Pancreas (tissue), 10 donors: ENCODE measurements around the gene ACVRL1. TPM values are rescaled to one million over a fixed set of nuclear protein-coding genes. Genes with fewer than 3 reads are reported as not detected.

Experiments used
- ATAC-seq, 4 donors: fragments of 200-7000 bp; cut with Tn5 transposase; one replicate each; pipeline versions ENCODE4 v1.8.0 to v1.9.1; 2020; ENCODE audit warnings: mild to moderate bottlenecking in 4 of 4, moderate library complexity in 4 of 4
- DNase-seq, 6 donors: peaks; one replicate each; pipeline ENCODE4 v3.0.0-alpha.2; 2020
- FAIRE-seq: peaks from 2 replicates; lab custom pipeline; 2012; peaks lifted over from hg19 to GRCh38; lab: Jason Lieb, UNC
- H3K27ac ChIP-seq, 4 donors: fragments of 200-600 bp; sonication (generic); 1 replicate in 3 of 4; 2 replicates in 1 of 4; pipeline versions ENCODE4 v1.5.0 to v1.8.0; 2020
- H3K27me3 ChIP-seq, 4 donors: fragments of 200-600 bp; one replicate each; pipeline ENCODE4 v1.8.0; 2021
- H3K36me3 ChIP-seq, 3 donors: fragments of 200-600 bp; sonication (generic) in 1 of 3; one replicate each; pipeline versions ENCODE4 v1.5.0 to v1.8.0; 2020 to 2021
- H3K4me1 ChIP-seq, 3 donors: fragments of 200-600 bp; one replicate each; pipeline ENCODE4 v1.8.0; 2021
- H3K4me3 ChIP-seq, 4 donors: fragments of 200-600 bp; sonication (generic) in 2 of 4; one replicate each; pipeline versions ENCODE4 v1.5.0 to v1.8.0; 2020 to 2021
- H3K9me3 ChIP-seq, 4 donors: fragments of 200-600 bp; one replicate each; pipeline ENCODE4 v1.8.0; 2021
- CTCF ChIP-seq, 4 donors: fragments of 200-600 bp; sonication (generic) in 3 of 4; IDR thresholded peaks; one replicate each; pipeline versions ENCODE4 v1.5.0 to v1.8.0; 2021; ENCODE audit warnings: antibody characterized with exemption in 4 of 4
- WGBS, 2 donors: extraction: QIAGEN DNeasy Blood & Tissue Kit; methylation state at CpG; one replicate each; pipeline ENCODE4 v1.1.7; 2013; 5-methylcytosine and 5-hydroxymethylcytosine counted together
- intact Hi-C, 3 donors: fragments of 100-400 bp; cut with DNase I; formaldehyde crosslinking; loops; one replicate each; pipeline versions ENCODE4 v1.11.1 to v1.14.2; 2022
- polyA plus RNA-seq, 2 donors: library from polyadenylated mRNA; stranded (reverse); fragments of 200-250 nt; gene quantifications; one replicate each; pipeline ENCODE4 v1.2.3, GENCODE V29; 2013
- total RNA-seq, 6 donors: library from RNA; stranded (reverse); fragmentation: NEBNext Ultra II Directional in 4 of 6; extraction: Animal tissue kit (Norgen Biotek cat#: 25700) in 4 of 6; gene quantifications; one replicate each; pipeline versions ENCODE4 v1.2.1 to v1.2.4, GENCODE V29; 2021 to 2023
- donor health status: healthy with polysubstance abuse.
- donor health status: DM: no; HTN: no; CAD: no; lungs with moderate emphysema.
- donor health status: DM: no; HTN: no; CAD: no.
- donor health status: control.
- donor health status: control.
- donor health status: Bipolar disorder and iron deficiency.
- donor health status: DM: yes; HTN: yes; CAD: no.
- donor health status: DM: no; HTN: no; CAD: no.
- donor health status: DM: no; HTN: no; CAD: no.
- donor health status: DM: yes; HTN: yes; CAD: no.

ACVRL1 gene
- total and polyA plus RNA-seq, 8 donors: 6.6 to 20.8 (median 13.1) TPM

GRCh38 chr12:51926064-51926632 is 18.8 kb downstream of the ACVRL1 start:
- no peak for TF ChIP-seq CTCF (IDR thresholded peaks at IDR 0.05)
- no peak overlapping the region for H3K4me3 ChIP-seq
- ATAC-seq (peak in 1 of 4 donors; percentile 3), FAIRE-seq (no peak), DNase-seq (peak in 1 of 6 donors; percentile 43)
- intact Hi-C loops: loop anchor here in 1 of 3 donors (5.0 kb wide), 1 partner anchor 66 kb away; no protein-coding TSS in a partner anchor
- peaks cover 0 to 8% (median 0%) of the 10 kb centered on the region in 3 donors for H3K4me1 ChIP-seq
- no peaks in the 10 kb centered on the region for H3K27me3 ChIP-seq
- no peaks in the 10 kb centered on the region for H3K9me3 ChIP-seq
- no peaks in the 10 kb centered on the region for H3K36me3 ChIP-seq
- peak overlapping the region in 2 of 4 donors; percentile 20 to 24 for H3K27ac ChIP-seq
- WGBS, 2 donors: 47 to 49% methylated on average over 8 of the region's 8 CpGs

GRCh38 chr12:51926718-51927117 is 19.4 kb downstream of the ACVRL1 start:
- WGBS, 2 donors: 52 to 71% methylated on average over 2 of the region's 2 CpGs
- ATAC-seq: peak in 3 of 4 donors; percentile 30 to 68 (median 59)
- H3K4me3 ChIP-seq: no peak overlapping the region
- FAIRE-seq: no peak
- H3K27me3 ChIP-seq: no peaks in the 10 kb centered on the region
- H3K9me3 ChIP-seq: no peaks in the 10 kb centered on the region
- DNase-seq: peak in 2 of 6 donors; percentile 58 to 70
- intact Hi-C loops: loop anchor here in 1 of 3 donors (5.0 kb wide), 1 partner anchor 66 kb away; no protein-coding TSS in a partner anchor
- H3K27ac ChIP-seq: no peak overlapping the region
- H3K4me1 ChIP-seq: peaks cover 0 to 8% (median 0%) of the 10 kb centered on the region in 3 donors
- TF ChIP-seq CTCF (IDR thresholded peaks at IDR 0.05): peak; percentile 40 to 48 (median 44)
- no peaks in the 10 kb centered on the region for H3K36me3 ChIP-seq

- Histone ChIP-seq H3K9me3 (no peaks in the 10 kb centered on the region), H3K27ac (no peak overlapping the region), H3K4me1 (peaks cover 0 to 3% (median 0%) of the 10 kb centered on the region in 3 donors), H3K27me3 (no peaks in the 10 kb centered on the region), H3K36me3 (no peaks in the 10 kb centered on the region), H3K4me3 (no peak overlapping the region)
- TF ChIP-seq CTCF (IDR thresholded peaks at IDR 0.05): no peak
- ATAC-seq: peak; percentile 75 to 85 (median 80)
- no peak for FAIRE-seq
- DNase-seq: peak in 1 of 6 donors; percentile 3
- intact Hi-C loops: no loop called here
- WGBS, 2 donors: 17 to 22% methylated on average over 5 of the region's 5 CpGs
Measured at GRCh38 chr12:51932218-51933076, 25.1 kb downstream of the ACVRL1 start.

GRCh38 chr12:51934080-51934479 is 26.8 kb downstream of the ACVRL1 start:
- Histone ChIP-seq H3K9me3 (no peaks in the 10 kb centered on the region), H3K4me1 (peaks cover 0 to 3% (median 0%) of the 10 kb centered on the region in 3 donors), H3K27me3 (no peaks in the 10 kb centered on the region), H3K36me3 (no peaks in the 10 kb centered on the region), H3K4me3 (no peak overlapping the region), H3K27ac (no peak overlapping the region)
- TF ChIP-seq CTCF (IDR thresholded peaks at IDR 0.05): no peak
- intact Hi-C loops: no loop called here
- ATAC-seq: no peak
- 94% methylated on average over 4 of the region's 4 CpGs for WGBS, 2 donors
- no peak for FAIRE-seq
- DNase-seq: no peak
